ENCODE measurements around the gene SLMAP. TPM values are rescaled to one million over a fixed set of nuclear protein-coding genes. Genes with fewer than 3 reads are reported as not detected.

The SLMAP gene
- total and polyA plus RNA-seq, 7 experiments from 2014 or later, result 20.2 to 77.1 (median 63.4) TPM

- DNase-seq (no peak), ATAC-seq (no peak)
- H3K36me3 Mint-ChIP-seq, result peaks cover 6 to 27% (median 15%) of the 10 kb centered on the region in 5 donors
- Histone ChIP-seq H3K27me3 (ENCODE audit: control insufficient read depth in 2 of 2, insufficient read depth in 2 of 2, low read length in 2 of 2) (no peaks in the 10 kb centered on the region), H3K9me3 (ENCODE audit: control insufficient read depth in 2 of 3, low read length in 3 of 3) (no peaks in the 10 kb centered on the region), H3K27ac (ENCODE audit: low read depth, low read length) (no peak overlapping the region), H3K4me1 (ENCODE audit: control insufficient read depth in 2 of 2, insufficient read depth in 2 of 2, low read length in 2 of 2) (no peaks in the 10 kb centered on the region), H3K4me3 (ENCODE audit: low read length) (no peak overlapping the region), H3K36me3 (ENCODE audit: control insufficient read depth in 2 of 3, insufficient read depth in 3 of 3, low read length in 3 of 3) (peaks cover 0 to 16% (median 0%) of the 10 kb centered on the region in 3 experiments)
- intact Hi-C loops (cut with micrococcal nuclease), result no loop called here
- CTCF ChIA-PET, result no interaction called here
- H3K4me1 Mint-ChIP-seq, result peaks cover 0 to 9% (median 7%) of the 10 kb centered on the region in 7 donors
- no peaks in the 10 kb centered on the region for H3K27me3 Mint-ChIP-seq
- H3K9me3 Mint-ChIP-seq, result no peaks in the 10 kb centered on the region
- no peak overlapping the region for H3K27ac Mint-ChIP-seq
- H3K4me3 Mint-ChIP-seq, result no peak overlapping the region
- POLR2A ChIA-PET, result no interaction called here
These were observed 76.8 kb downstream of the SLMAP start for GRCh38 chr3:57832900-57833313.

- Mint-ChIP-seq H3K4me1 (peaks cover 0 to 15% (median 11%) of the 10 kb centered on the region in 7 donors), H3K27ac (peak overlapping the region in 1 of 9 donors; percentile 37), H3K36me3 (peaks cover 8 to 28% (median 15%) of the 10 kb centered on the region in 5 donors), H3K9me3 (no peaks in the 10 kb centered on the region), H3K4me3 (no peak overlapping the region), H3K27me3 (no peaks in the 10 kb centered on the region)
- no peaks in the 10 kb centered on the region for H3K9me3 ChIP-seq (ENCODE audit: control insufficient read depth in 2 of 3, low read length in 3 of 3)
- CTCF ChIA-PET, result no interaction called here
- intact Hi-C loops (cut with micrococcal nuclease), result no loop called here
- no peak for ATAC-seq
- POLR2A ChIA-PET, result interaction anchor here (0.6 kb wide), 1 partner anchor 28 kb away, joined by 3 read pairs; no protein-coding TSS in a partner anchor
- H3K4me3 ChIP-seq (ENCODE audit: low read length), result no peak overlapping the region
- no peaks in the 10 kb centered on the region for H3K27me3 ChIP-seq (ENCODE audit: control insufficient read depth in 2 of 2, insufficient read depth in 2 of 2, low read length in 2 of 2)
- no peaks in the 10 kb centered on the region for H3K4me1 ChIP-seq (ENCODE audit: control insufficient read depth in 2 of 2, insufficient read depth in 2 of 2, low read length in 2 of 2)
- peaks cover 0 to 16% (median 0%) of the 10 kb centered on the region in 3 experiments for H3K36me3 ChIP-seq (ENCODE audit: control insufficient read depth in 2 of 3, insufficient read depth in 3 of 3, low read length in 3 of 3)
- H3K27ac ChIP-seq (ENCODE audit: low read depth, low read length), result no peak overlapping the region
- no peak for DNase-seq
These were observed 77.7 kb downstream of the SLMAP start for GRCh38 chr3:57833763-57834162.

GRCh38 chr3:57837686-57838085 lies 81.6 kb downstream of the SLMAP start:
- Mint-ChIP-seq H3K4me3 (no peak overlapping the region), H3K4me1 (peaks cover 6 to 21% (median 17%) of the 10 kb centered on the region in 7 donors), H3K27ac (no peak overlapping the region), H3K9me3 (no peaks in the 10 kb centered on the region), H3K36me3 (peaks cover 0 to 11% (median 3%) of the 10 kb centered on the region in 5 donors), H3K27me3 (no peaks in the 10 kb centered on the region)
- Histone ChIP-seq H3K9me3 (ENCODE audit: control insufficient read depth in 2 of 3, low read length in 3 of 3) (no peaks in the 10 kb centered on the region), H3K4me1 (ENCODE audit: control insufficient read depth in 2 of 2, insufficient read depth in 2 of 2, low read length in 2 of 2) (no peaks in the 10 kb centered on the region), H3K27me3 (ENCODE audit: control insufficient read depth in 2 of 2, insufficient read depth in 2 of 2, low read length in 2 of 2) (no peaks in the 10 kb centered on the region), H3K36me3 (ENCODE audit: control insufficient read depth in 2 of 3, insufficient read depth in 3 of 3, low read length in 3 of 3) (peaks cover 0 to 6% (median 0%) of the 10 kb centered on the region in 3 experiments), H3K4me3 (ENCODE audit: low read length) (no peak overlapping the region), H3K27ac (ENCODE audit: low read depth, low read length) (no peak overlapping the region)
- ATAC-seq, result no peak
- intact Hi-C loops (cut with micrococcal nuclease), result no loop called here
- CTCF ChIA-PET, result no interaction called here
- POLR2A ChIA-PET, result no interaction called here
- no peak for DNase-seq

- Histone ChIP-seq H3K9me3 (ENCODE audit: control insufficient read depth in 2 of 3, low read length in 3 of 3) (no peaks in the 10 kb centered on the region), H3K4me1 (ENCODE audit: control insufficient read depth in 2 of 2, insufficient read depth in 2 of 2, low read length in 2 of 2) (no peaks in the 10 kb centered on the region), H3K27ac (ENCODE audit: low read depth, low read length) (no peak overlapping the region), H3K36me3 (ENCODE audit: control insufficient read depth in 2 of 3, insufficient read depth in 3 of 3, low read length in 3 of 3) (no peaks in the 10 kb centered on the region), H3K4me3 (ENCODE audit: low read length) (no peak overlapping the region), H3K27me3 (ENCODE audit: control insufficient read depth in 2 of 2, insufficient read depth in 2 of 2, low read length in 2 of 2) (no peaks in the 10 kb centered on the region)
- ChIA-PET CTCF (no interaction called here), POLR2A (no interaction called here)
- Mint-ChIP-seq H3K9me3 (no peaks in the 10 kb centered on the region), H3K27me3 (no peaks in the 10 kb centered on the region), H3K4me3 (no peak overlapping the region), H3K36me3 (peaks cover 0 to 8% (median 0%) of the 10 kb centered on the region in 5 donors), H3K4me1 (peaks cover 6 to 21% (median 17%) of the 10 kb centered on the region in 7 donors), H3K27ac (peak overlapping the region in 1 of 9 donors; percentile 3)
- ATAC-seq, result no peak
- no peak for DNase-seq
- intact Hi-C loops (cut with micrococcal nuclease), result no loop called here
These were observed 82.5 kb downstream of the SLMAP start for GRCh38 chr3:57838627-57839026.

GRCh38 chr3:57840473-57840872 lies 84.4 kb downstream of the SLMAP start:
- Mint-ChIP-seq H3K36me3 (peaks cover 0 to 8% (median 0%) of the 10 kb centered on the region in 5 donors), H3K9me3 (no peaks in the 10 kb centered on the region), H3K27me3 (no peaks in the 10 kb centered on the region), H3K4me3 (no peak overlapping the region), H3K27ac (peak overlapping the region in 4 of 9 donors; percentile 5 to 31 (median 19)), H3K4me1 (peaks cover 6 to 20% (median 17%) of the 10 kb centered on the region in 7 donors)
- H3K4me3 ChIP-seq (ENCODE audit: low read length), result no peak overlapping the region
- intact Hi-C loops (cut with micrococcal nuclease), result no loop called here
- DNase-seq (no peak), ATAC-seq (no peak)
- no peak overlapping the region for H3K27ac ChIP-seq (ENCODE audit: low read depth, low read length)
- no peaks in the 10 kb centered on the region for H3K36me3 ChIP-seq (ENCODE audit: control insufficient read depth in 2 of 3, insufficient read depth in 3 of 3, low read length in 3 of 3)
- H3K27me3 ChIP-seq (ENCODE audit: control insufficient read depth in 2 of 2, insufficient read depth in 2 of 2, low read length in 2 of 2), result no peaks in the 10 kb centered on the region
- POLR2A ChIA-PET, result interaction anchor here (0.8 kb wide), 1 partner anchor 84 kb away, joined by 3 read pairs; the partner anchor contains the start of gene SLMAP
- CTCF ChIA-PET, result no interaction called here
- no peaks in the 10 kb centered on the region for H3K4me1 ChIP-seq (ENCODE audit: control insufficient read depth in 2 of 2, insufficient read depth in 2 of 2, low read length in 2 of 2)
- no peaks in the 10 kb centered on the region for H3K9me3 ChIP-seq (ENCODE audit: control insufficient read depth in 2 of 3, low read length in 3 of 3)

GRCh38 chr3:57841818-57842217 lies 85.7 kb downstream of the SLMAP start:
- POLR2A ChIA-PET, result no interaction called here
- no peak for ATAC-seq

GRCh38 chr3:57848177-57848738 lies 92.1 kb downstream of the SLMAP start:
- peak overlapping the region in 1 of 9 donors; percentile 36 for H3K27ac Mint-ChIP-seq
- POLR2A ChIA-PET, result no interaction called here

More at GRCh38 chr3:57841818-57842217, 85.7 kb downstream of the SLMAP start:
- H3K36me3 Mint-ChIP-seq, result peaks cover 0 to 11% (median 3%) of the 10 kb centered on the region in 5 donors
- H3K27ac Mint-ChIP-seq, result peak overlapping the region in 1 of 9 donors; percentile 44
- CTCF ChIA-PET, result interaction anchor here (0.7 kb wide), 1 partner anchor 72 kb away, joined by 3 read pairs; no protein-coding TSS in a partner anchor
- H3K27me3 Mint-ChIP-seq, result no peaks in the 10 kb centered on the region
- H3K4me1 Mint-ChIP-seq, result peaks cover 6 to 20% (median 17%) of the 10 kb centered on the region in 7 donors
- no peak for DNase-seq
- H3K9me3 Mint-ChIP-seq, result no peaks in the 10 kb centered on the region
- no peak overlapping the region for H3K4me3 Mint-ChIP-seq
- no peaks in the 10 kb centered on the region for H3K36me3 ChIP-seq (ENCODE audit: control insufficient read depth in 2 of 3, insufficient read depth in 3 of 3, low read length in 3 of 3)
- no peaks in the 10 kb centered on the region for H3K9me3 ChIP-seq (ENCODE audit: control insufficient read depth in 2 of 3, low read length in 3 of 3)
- H3K4me3 ChIP-seq (ENCODE audit: low read length), result no peak overlapping the region
- H3K27me3 ChIP-seq (ENCODE audit: control insufficient read depth in 2 of 2, insufficient read depth in 2 of 2, low read length in 2 of 2), result no peaks in the 10 kb centered on the region
- H3K4me1 ChIP-seq (ENCODE audit: control insufficient read depth in 2 of 2, insufficient read depth in 2 of 2, low read length in 2 of 2), result no peaks in the 10 kb centered on the region
- H3K27ac ChIP-seq (ENCODE audit: low read depth, low read length), result no peak overlapping the region
- intact Hi-C loops (cut with micrococcal nuclease), result no loop called here

More at GRCh38 chr3:57848177-57848738, 92.1 kb downstream of the SLMAP start:
- Mint-ChIP-seq H3K36me3 (peaks cover 0 to 8% (median 0%) of the 10 kb centered on the region in 5 donors), H3K4me1 (peaks cover 0 to 4% (median 0%) of the 10 kb centered on the region in 7 donors), H3K27me3 (no peaks in the 10 kb centered on the region), H3K9me3 (no peaks in the 10 kb centered on the region), H3K4me3 (no peak overlapping the region)
- Histone ChIP-seq H3K36me3 (ENCODE audit: control insufficient read depth in 2 of 3, insufficient read depth in 3 of 3, low read length in 3 of 3) (peaks cover 0 to 5% (median 0%) of the 10 kb centered on the region in 3 experiments), H3K27me3 (ENCODE audit: control insufficient read depth in 2 of 2, insufficient read depth in 2 of 2, low read length in 2 of 2) (no peaks in the 10 kb centered on the region), H3K9me3 (ENCODE audit: control insufficient read depth in 2 of 3, low read length in 3 of 3) (no peaks in the 10 kb centered on the region), H3K27ac (ENCODE audit: low read depth, low read length) (no peak overlapping the region), H3K4me3 (ENCODE audit: low read length) (no peak overlapping the region), H3K4me1 (ENCODE audit: control insufficient read depth in 2 of 2, insufficient read depth in 2 of 2, low read length in 2 of 2) (no peaks in the 10 kb centered on the region)
- DNase-seq (no peak), ATAC-seq (no peak)
- intact Hi-C loops (cut with micrococcal nuclease), result no loop called here
- CTCF ChIA-PET, result no interaction called here

Measured in naive thymus-derived CD4-positive, alpha-beta T cell (primary cell).